ENCODE measurements around the gene SAMSN1.

The SAMSN1 gene

GRCh38 chr21:14484188-14485009 is 61.7 kb downstream of the SAMSN1 start:
- DNase-seq (ENCODE audit: low read depth): no peak

DNA sequence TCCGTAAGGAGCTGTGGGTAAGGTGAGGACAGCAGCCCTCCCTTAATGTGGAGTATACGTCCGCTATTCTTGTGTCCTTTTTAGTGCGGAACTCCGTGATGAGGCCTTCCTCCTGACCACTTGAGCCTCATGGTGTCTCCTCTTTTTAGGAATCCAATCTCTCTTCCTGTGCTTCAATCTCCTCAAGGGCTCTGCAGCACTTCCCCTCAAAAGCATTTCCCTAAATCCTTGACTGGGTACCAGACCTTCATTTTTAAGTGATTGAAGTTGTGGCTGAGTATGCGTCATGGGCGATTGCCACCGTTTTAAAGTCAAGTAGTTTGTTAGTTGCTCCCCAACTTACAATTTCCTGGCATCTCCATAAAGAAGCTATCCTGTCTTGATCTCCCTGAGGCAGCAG is 62.8 kb downstream of the SAMSN1 start:
- no peak for DNase-seq (ENCODE audit: low read depth)

DNA sequence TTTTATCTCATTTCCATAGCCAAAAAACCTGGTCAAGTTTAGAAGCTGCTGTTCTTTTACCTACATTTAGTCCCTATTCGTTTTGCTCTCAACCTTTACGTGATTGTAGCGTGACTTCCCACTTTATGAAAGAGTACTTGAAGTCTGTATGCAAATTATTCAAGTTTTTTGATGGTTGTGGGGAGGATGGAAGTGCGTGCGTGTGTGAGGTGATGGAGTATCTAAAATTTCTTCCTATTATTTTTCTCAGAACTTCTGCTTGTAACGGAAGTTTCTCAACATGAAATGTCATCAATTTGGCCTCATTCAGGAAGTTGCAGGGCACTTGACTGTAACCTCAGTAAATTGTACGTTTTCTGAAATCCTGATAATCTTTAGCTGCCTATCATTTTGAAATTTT is 64.0 kb downstream of the SAMSN1 start:
- no peak for DNase-seq (ENCODE audit: low read depth)

GRCh38 chr21:14480411-14481031 is 65.6 kb downstream of the SAMSN1 start:
- no peak for DNase-seq (ENCODE audit: low read depth)

- DNase-seq (ENCODE audit: low read depth): no peak
These were observed 66.8 kb downstream of the SAMSN1 start for GRCh38 chr21:14479241-14479786.

GRCh38 chr21:14477841-14478240 is 68.3 kb downstream of the SAMSN1 start:
- no peak for DNase-seq (ENCODE audit: low read depth)

- DNase-seq (ENCODE audit: low read depth): no peak
These were observed 69.0 kb downstream of the SAMSN1 start for GRCh38 chr21:14477133-14477532.

- no peak for DNase-seq (ENCODE audit: low read depth)
These were observed 71.1 kb downstream of the SAMSN1 start for GRCh38 chr21:14474995-14475394.

GRCh38 chr21:14469641-14470040 is 76.5 kb downstream of the SAMSN1 start:
- DNase-seq (ENCODE audit: low read depth): no peak

- DNase-seq (ENCODE audit: low read depth): no peak
These were observed 79.4 kb downstream of the SAMSN1 start for GRCh38 chr21:14466715-14467114.

DNA sequence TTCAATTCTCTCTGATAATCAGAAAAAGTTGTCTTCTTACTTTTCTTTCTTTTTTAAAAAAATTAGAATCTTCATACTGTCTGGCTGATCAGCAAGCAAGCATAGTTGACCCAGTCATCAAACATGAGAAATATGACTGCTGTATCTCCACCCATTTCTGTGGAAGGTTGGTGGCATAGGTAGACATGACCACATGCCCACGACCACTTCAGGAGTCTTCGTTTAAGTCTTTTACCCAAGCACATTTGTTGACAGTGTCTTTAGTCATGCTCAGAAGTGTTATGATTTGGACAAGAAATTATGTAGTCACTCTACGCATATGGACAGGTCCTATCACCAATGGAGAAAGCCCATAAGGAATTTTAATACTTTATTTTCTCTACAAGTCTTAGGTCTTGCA is 88.4 kb downstream of the SAMSN1 start:
- no peak for DNase-seq (ENCODE audit: low read depth)

DNA sequence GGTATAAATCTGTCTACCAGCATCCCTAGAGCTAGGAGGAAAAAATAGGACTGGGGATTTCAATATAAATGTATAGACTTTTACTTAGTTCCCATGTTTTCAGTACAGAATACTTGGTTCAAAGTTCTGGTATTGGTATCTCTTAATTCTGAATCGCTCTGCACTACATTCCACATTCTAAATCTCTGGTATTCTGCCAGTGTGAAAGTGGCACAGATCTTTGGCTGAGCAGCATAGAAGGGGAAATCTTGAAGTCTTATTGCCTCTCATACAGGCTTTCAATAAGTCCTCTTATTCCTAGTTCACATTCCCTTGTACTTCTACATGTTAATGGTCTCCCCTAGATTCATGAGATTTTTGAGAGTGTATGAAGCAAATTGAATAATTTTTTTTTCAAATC is 89.2 kb downstream of the SAMSN1 start:
- no peak for DNase-seq (ENCODE audit: low read depth)

DNA sequence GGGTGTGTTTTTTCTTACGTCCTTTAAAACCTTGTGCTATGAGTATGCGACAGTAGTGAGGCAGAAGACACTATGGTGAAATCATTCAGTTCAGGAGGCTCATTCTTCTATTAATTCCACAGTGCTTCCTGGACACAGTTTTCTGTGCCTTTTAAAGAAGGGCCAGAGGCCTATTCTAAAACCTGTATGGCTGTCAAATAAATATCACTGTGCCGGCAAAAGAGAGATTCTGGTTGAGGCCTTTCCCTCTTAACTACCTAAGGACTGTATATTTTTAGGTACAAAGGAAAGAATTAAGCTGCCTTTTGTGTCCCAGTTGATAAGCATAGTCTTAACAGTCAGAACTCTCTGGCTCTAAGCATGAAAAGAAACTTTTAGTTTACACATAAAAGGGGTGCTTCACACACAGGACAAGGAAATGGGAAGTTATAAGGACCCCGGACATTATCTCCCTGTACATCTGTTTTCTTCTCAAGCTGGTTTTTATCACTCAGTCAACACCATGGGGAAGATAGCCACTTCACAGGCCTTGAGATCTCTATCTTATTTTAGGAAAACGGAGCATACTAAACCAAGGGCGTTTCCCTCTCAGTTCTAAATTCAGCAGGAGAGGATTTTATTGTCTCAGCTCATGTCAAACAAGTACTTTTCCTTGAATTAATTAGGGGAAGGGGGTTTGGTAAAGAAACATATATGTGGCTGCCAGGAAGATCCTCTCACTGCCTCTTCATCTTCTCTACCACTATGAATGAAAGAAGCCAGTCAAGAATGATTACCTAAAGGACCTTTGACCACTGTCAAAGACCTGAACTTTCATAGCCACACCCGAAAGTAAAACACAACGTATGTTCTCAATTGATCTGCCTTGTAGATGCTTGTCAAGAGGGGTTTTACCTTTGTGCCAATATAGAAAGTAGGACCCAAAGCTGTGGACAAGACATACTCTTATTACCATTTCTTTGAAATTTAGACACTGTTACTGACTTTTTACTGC is 91.8 kb downstream of the SAMSN1 start:
- no peak for DNase-seq (ENCODE audit: low read depth)

GRCh38 chr21:14453339-14454015 is 92.6 kb downstream of the SAMSN1 start:
- DNase-seq (ENCODE audit: low read depth): peak; percentile 1

- no peak for DNase-seq (ENCODE audit: low read depth)
These were observed 93.3 kb downstream of the SAMSN1 start for GRCh38 chr21:14452727-14453241.

- no peak for DNase-seq (ENCODE audit: low read depth)
These were observed 93.9 kb downstream of the SAMSN1 start for GRCh38 chr21:14452031-14452726.

DNA sequence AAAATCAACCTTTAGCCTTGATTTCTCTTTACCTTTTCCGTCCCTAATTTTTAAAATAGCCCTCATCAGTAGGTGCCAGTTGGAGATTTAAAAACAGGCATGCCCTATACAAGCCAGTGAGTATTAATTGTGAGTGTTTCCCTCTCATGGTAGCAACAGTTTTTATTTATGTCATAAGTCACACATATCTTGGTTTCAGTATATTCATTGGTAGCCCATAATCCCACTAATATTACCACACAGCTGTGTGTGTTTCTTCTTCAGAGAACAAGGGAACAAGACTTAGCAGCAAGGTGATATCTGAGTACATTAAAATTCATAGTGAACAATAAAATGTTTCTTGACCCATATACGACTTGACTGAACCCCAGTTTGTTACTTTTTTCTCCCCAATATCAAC is 94.6 kb downstream of the SAMSN1 start:
- DNase-seq (ENCODE audit: low read depth): no peak

- DNase-seq (ENCODE audit: low read depth): no peak
These were observed 97.3 kb downstream of the SAMSN1 start for GRCh38 chr21:14448784-14449183.

DNA sequence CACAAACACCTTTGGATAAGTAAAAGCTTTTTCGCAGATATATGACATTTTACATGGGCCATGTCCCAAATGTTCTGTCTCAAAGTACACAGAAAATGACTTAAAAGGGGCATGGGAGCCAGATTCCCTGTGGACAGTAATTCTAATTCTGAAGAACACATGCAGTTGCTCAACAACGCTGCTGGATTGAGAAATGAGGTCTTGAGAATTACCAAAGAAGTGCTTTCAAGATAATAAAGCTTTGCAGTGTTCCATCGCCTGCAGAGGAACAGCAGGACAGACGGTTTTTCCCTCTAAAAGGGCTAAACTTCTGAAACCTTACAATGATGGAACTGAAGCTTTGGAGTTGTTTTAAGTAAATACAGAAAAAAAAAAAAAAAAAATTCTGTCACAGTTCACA is 107.9 kb downstream of the SAMSN1 start:
- no peak for DNase-seq (ENCODE audit: low read depth)

DNA sequence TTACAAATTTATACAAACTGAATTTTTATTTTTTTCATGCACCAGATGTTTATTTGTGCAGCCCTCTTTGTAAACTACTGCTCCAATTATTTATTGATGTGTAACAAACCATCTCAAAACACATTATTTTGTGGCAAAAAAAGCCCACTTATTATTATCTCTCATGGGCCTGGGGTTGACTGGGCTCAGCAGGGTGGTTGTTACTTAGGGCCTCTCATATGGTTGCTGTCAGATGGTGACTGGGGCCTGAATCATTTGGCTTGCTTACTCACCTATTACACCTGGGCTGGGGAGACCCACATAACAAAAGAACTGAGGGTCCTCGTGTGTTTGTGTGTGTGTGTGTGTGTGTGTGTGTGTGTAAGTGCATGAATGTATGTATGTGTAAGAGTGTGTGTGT is 110.7 kb downstream of the SAMSN1 start:
- DNase-seq (ENCODE audit: low read depth): no peak

Measured in activated T-cell treated with anti-CD3 and anti-CD28 coated beads for 48 hours (primary cell).